Karpas-422 (cell line): ENCODE results near the gene PSD4. TPM values are rescaled to one million over a fixed set of nuclear protein-coding genes. Genes with fewer than 3 reads are reported as not detected.

ENCODE experiments used
- DNase-seq: peaks from one replicate; pipeline ENCODE4 v3.0.0-alpha.2; 2015
- H2AFZ ChIP-seq: fragments of 200-600 bp; sonication (generic); 2 replicates; pipeline ENCODE4 v1.6.1; 2014; ENCODE audit warnings: antibody characterized with exemption, low read length, mixed read lengths
- H3K27ac ChIP-seq: fragments of 200-600 bp; sonication (generic); 2 replicates; pipeline ENCODE4 v1.5.1; 2014; ENCODE audit warnings: mild to moderate bottlenecking, low read length, moderate library complexity
- H3K27me3 ChIP-seq: fragments of 200-600 bp; sonication (generic); 2 replicates; pipeline ENCODE4 v1.6.1; 2014; ENCODE audit warnings: low read length, mixed read lengths
- H3K36me3 ChIP-seq: fragments of 200-600 bp; sonication (generic); 2 replicates; pipeline ENCODE4 v1.6.1; 2014; ENCODE audit warnings: low read length, mixed read lengths; ENCODE audit not compliant: insufficient read depth
- H3K4me1 ChIP-seq: fragments of 200-600 bp; sonication (generic); 2 replicates; pipeline ENCODE4 v1.6.1; 2014; ENCODE audit warnings: mild to moderate bottlenecking, low read length, mixed read lengths
- H3K4me2 ChIP-seq: fragments of 200-600 bp; sonication (generic); 2 replicates; pipeline ENCODE4 v1.6.1; 2014; ENCODE audit warnings: low read length, low read depth, mild to moderate bottlenecking; ENCODE audit not compliant: poor library complexity, severe bottlenecking
- H3K4me3 ChIP-seq: fragments of 200-600 bp; sonication (generic); 2 replicates; pipeline ENCODE4 v1.5.1; 2014; ENCODE audit warnings: mild to moderate bottlenecking, antibody characterized with exemption, low read length, mixed read lengths
- H3K79me2 ChIP-seq: fragments of 200-600 bp; sonication (generic); 2 replicates; pipeline ENCODE4 v1.6.1; 2014; ENCODE audit warnings: mild to moderate bottlenecking, low read length, mixed read lengths
- H3K9ac ChIP-seq: fragments of 200-600 bp; sonication (generic); 2 replicates; pipeline ENCODE4 v1.6.0; 2014; ENCODE audit warnings: low read length
- H3K9me2 ChIP-seq: fragments of 200-600 bp; sonication (generic), shearing (Covaris generic); replicated peaks from 2 replicates; pipeline ENCODE4 v1.6.0; 2014; ENCODE audit warnings: mild to moderate bottlenecking, low read length, moderate library complexity; ENCODE audit not compliant: insufficient read depth
- H3K9me3 ChIP-seq: fragments of 300-700, 200-600 bp; sonication (generic); 2 replicates; pipeline ENCODE4 v1.6.1; 2014; ENCODE audit warnings: low read length, mixed read lengths
- H4K20me1 ChIP-seq: fragments of 200-600 bp; sonication (generic); 2 replicates; pipeline ENCODE4 v1.6.1; 2014; ENCODE audit warnings: mild to moderate bottlenecking, antibody characterized with exemption, low read length, low read depth; ENCODE audit not compliant: insufficient read depth
- total RNA-seq: library from RNA; depleted of rRNA; stranded (reverse); fragments of >200 nt; shearing (Covaris generic); gene quantifications from 2 replicates; pipeline ENCODE4 v1.2.3, GENCODE V29; 2014; ENCODE audit warnings: low replicate concordance

Gene PSD4
- total RNA-seq, 1 experiment from 2014 or later, result 43.3 TPM

DNA sequence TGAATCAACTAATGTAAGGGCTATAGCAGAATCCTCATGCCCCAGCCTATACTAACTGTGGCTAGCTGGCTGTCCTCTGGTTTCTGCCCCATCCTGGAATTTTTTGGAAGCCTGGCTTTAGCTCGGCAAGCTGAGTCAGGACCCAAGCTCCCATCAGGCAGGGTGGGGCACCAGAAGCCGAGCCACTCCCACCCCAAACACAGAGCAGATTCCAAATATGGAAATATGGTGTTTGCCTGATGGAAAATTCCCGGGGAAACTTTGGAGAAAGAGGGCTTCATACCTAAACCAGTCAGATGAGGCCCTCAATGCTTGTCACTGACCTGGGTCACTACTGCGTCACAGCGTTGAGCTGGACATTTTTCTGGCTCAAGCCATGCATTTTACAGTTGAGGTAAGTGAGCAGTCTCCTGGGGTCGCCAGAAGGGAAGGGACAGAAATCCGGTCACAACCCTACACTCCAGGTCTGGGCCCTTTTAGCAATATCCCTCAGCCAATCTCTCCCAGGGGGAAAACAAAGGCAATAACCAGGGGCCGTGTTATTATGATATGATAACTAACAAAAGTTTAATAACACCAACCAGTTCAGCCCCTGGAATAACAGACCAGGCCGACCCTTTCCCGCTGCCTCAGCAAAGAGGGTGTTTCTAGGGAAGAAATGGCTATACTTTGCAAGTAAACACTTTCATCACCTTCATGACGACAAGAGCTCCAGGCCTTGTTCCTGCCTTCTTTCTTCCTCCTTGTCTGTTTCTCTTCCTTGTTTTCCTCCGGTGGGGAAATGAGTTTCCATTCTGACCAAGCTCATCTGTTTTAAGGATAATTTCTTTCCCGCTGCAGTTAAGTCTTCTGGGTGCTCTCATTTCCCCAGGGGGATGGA, 37.7 kb downstream of the PSD4 start:
- H3K36me3 ChIP-seq, result no peaks in the 10 kb centered on the region
- H3K4me2 ChIP-seq, result no peak overlapping the region

DNA sequence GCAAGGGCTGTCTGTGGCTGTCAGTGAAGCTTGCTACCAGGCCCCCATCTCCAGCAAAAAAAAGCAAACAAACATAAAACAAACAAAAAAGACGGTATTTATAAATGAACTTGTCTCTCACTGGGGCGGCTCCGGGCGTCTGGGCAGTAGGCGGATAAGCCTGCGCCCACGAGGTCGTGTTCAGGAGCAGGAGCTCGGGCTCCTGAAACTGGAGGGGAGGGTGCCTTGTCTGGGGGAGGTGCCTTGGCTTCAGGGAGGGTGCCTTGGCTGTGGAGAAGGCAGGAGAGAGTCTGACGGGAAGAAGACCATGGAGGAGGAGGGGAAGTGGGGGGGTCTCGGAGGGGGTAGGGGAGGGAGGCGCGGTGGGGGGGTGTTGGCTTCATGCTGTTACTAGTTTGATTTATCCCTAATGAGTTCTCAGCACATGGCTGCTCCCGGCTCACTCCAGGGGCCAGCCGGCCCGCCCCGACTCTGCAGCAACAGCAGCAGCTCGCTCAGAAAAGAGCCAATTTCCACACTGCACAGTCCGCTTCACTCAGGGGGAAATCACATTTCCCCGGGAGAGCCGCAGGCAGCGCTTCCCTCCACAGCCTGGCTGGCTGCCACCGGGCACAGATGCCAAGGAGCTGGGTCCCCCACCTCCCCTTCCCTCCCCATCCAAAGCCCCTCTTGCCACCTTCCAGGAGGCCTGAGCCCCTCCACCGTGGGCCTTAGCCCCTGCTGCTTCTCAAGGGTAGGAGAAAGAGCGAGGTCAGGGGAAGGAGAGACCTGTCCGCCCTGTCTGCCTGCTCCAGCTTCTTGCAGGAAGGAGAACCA, 38.7 kb downstream of the PSD4 start:
- H3K9me2 ChIP-seq, result no peaks in the 10 kb centered on the region
- no peak overlapping the region for H3K4me2 ChIP-seq
- H3K4me3 ChIP-seq, result no peak overlapping the region
- no peak overlapping the region for H3K9ac ChIP-seq
- no peaks in the 10 kb centered on the region for H3K27me3 ChIP-seq
- no peak overlapping the region for H3K27ac ChIP-seq
- no peak for DNase-seq
- no peaks in the 10 kb centered on the region for H4K20me1 ChIP-seq
- no peaks in the 10 kb centered on the region; the same call in 1 of the 2 replicates for H3K4me1 ChIP-seq
- H3K9me3 ChIP-seq, result no peaks in the 10 kb centered on the region
- H2AFZ ChIP-seq, result no peak overlapping the region
- no peaks in the 10 kb centered on the region for H3K36me3 ChIP-seq
- H3K79me2 ChIP-seq, result no peaks in the 10 kb centered on the region

More for the DNA sequence above, 37.7 kb downstream of the PSD4 start:
- Histone ChIP-seq H3K4me1 (no peaks in the 10 kb centered on the region), H2AFZ (no peak overlapping the region), H4K20me1 (no peaks in the 10 kb centered on the region), H3K27me3 (no peaks in the 10 kb centered on the region), H3K9me2 (no peaks in the 10 kb centered on the region), H3K27ac (no peak overlapping the region), H3K9ac (no peak overlapping the region), H3K79me2 (no peaks in the 10 kb centered on the region), H3K9me3 (no peaks in the 10 kb centered on the region), H3K4me3 (no peak overlapping the region)
- DNase-seq, result no peak

GRCh38 chr2:113213061-113213930, 39.5 kb downstream of the PSD4 start:
- H3K9me2 ChIP-seq, result no peaks in the 10 kb centered on the region
- no peaks in the 10 kb centered on the region for H3K36me3 ChIP-seq
- no peak for DNase-seq
- no peak overlapping the region for H2AFZ ChIP-seq
- no peak overlapping the region for H3K4me2 ChIP-seq
- no peaks in the 10 kb centered on the region for H3K27me3 ChIP-seq
- no peaks in the 10 kb centered on the region; the same call in 1 of the 2 replicates for H3K4me1 ChIP-seq
- no peaks in the 10 kb centered on the region for H3K9me3 ChIP-seq
- no peaks in the 10 kb centered on the region for H3K79me2 ChIP-seq
- no peak overlapping the region for H3K4me3 ChIP-seq
- no peak overlapping the region for H3K27ac ChIP-seq
- H3K9ac ChIP-seq, result no peak overlapping the region
- H4K20me1 ChIP-seq, result no peaks in the 10 kb centered on the region

DNA sequence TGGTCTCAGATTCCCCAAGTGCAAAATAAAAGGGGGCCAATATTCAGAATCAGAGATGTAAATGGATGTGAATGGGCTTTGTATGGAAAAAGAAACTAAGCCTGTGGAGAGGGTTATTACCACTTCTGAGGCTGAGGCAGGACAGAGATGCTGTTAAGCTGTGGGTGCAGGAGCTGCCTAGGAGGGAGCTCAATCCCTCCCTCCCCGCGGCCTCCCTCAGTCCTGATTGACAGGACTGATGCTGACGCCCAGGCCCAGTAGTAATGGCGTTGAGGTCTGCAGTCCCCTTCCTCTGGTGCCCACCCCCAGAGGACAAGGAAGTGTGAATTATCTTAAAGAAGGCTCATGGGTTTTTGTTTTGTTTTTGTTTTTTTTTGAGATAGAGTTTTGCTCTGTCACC, 40.4 kb downstream of the PSD4 start:
- Histone ChIP-seq H4K20me1 (no peaks in the 10 kb centered on the region), H3K9me2 (no peaks in the 10 kb centered on the region), H3K4me3 (no peak overlapping the region), H3K9ac (no peak overlapping the region), H3K27ac (no peak overlapping the region), H3K9me3 (no peaks in the 10 kb centered on the region), H3K4me2 (no peak overlapping the region), H3K27me3 (no peaks in the 10 kb centered on the region), H3K79me2 (no peaks in the 10 kb centered on the region), H2AFZ (no peak overlapping the region), H3K36me3 (no peaks in the 10 kb centered on the region), H3K4me1 (no peaks in the 10 kb centered on the region; the same call in 1 of the 2 replicates)
- no peak for DNase-seq

- Histone ChIP-seq H3K4me1 (peaks cover 4% of the 10 kb centered on the region), H3K27me3 (no peaks in the 10 kb centered on the region), H4K20me1 (no peaks in the 10 kb centered on the region), H2AFZ (no peak overlapping the region), H3K79me2 (no peaks in the 10 kb centered on the region), H3K4me2 (no peak overlapping the region), H3K36me3 (no peaks in the 10 kb centered on the region), H3K9me3 (no peaks in the 10 kb centered on the region), H3K4me3 (no peak overlapping the region), H3K9me2 (no peaks in the 10 kb centered on the region), H3K27ac (no peak overlapping the region), H3K9ac (no peak overlapping the region)
- no peak for DNase-seq
Observed at GRCh38 chr2:113215056-113215455, 41.3 kb downstream of the PSD4 start.

GRCh38 chr2:113216321-113216720, 42.5 kb downstream of the PSD4 start:
- Histone ChIP-seq H3K9me2 (no peaks in the 10 kb centered on the region), H3K9me3 (no peaks in the 10 kb centered on the region), H3K4me1 (peaks cover 4% of the 10 kb centered on the region), H3K27me3 (no peaks in the 10 kb centered on the region), H3K79me2 (no peaks in the 10 kb centered on the region), H3K36me3 (no peaks in the 10 kb centered on the region), H2AFZ (no peak overlapping the region), H3K9ac (no peak overlapping the region), H4K20me1 (no peaks in the 10 kb centered on the region), H3K27ac (no peak overlapping the region), H3K4me3 (no peak overlapping the region), H3K4me2 (no peak overlapping the region)
- DNase-seq, result no peak

DNA sequence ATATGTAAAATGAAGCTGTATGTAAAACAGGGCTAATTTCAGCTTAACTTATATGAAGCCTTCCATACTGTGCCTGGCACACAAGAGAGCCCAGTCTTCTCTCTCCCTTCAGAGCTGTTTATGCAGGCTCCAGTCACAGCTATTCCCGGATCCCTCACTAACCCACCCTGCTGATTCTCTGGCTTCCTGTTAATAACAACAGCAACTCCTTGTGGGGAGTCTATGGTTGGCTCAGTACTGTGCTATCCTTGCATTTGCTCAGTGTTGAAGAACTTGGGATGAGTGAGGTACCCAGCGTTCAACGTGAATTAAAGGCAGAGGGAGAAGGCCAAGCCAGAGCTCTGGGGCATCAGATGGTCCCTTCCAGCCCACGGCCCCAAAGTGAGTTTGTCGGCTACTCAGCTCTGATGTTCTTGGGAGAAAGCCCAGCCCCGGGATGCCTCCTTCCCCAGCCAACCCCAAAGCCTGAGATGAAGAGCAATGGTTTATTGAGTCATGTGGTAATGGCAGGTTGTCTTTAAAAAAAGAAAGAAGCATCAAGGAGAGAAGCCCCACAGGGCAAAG, 43.2 kb downstream of the PSD4 start:
- no peaks in the 10 kb centered on the region for H3K9me3 ChIP-seq
- no peak overlapping the region for H2AFZ ChIP-seq
- H3K4me3 ChIP-seq, result no peak overlapping the region
- no peak overlapping the region for H3K27ac ChIP-seq
- no peaks in the 10 kb centered on the region for H3K27me3 ChIP-seq
- peaks cover 4% of the 10 kb centered on the region for H3K4me1 ChIP-seq
- H3K9ac ChIP-seq, result no peak overlapping the region
- H3K9me2 ChIP-seq, result no peaks in the 10 kb centered on the region
- no peak for DNase-seq
- no peaks in the 10 kb centered on the region for H3K79me2 ChIP-seq
- H3K4me2 ChIP-seq, result no peak overlapping the region
- H3K36me3 ChIP-seq, result no peaks in the 10 kb centered on the region
- no peaks in the 10 kb centered on the region for H4K20me1 ChIP-seq
